HepG2 (cell line): ENCODE measurements around the gene ATF6. TPM values are rescaled to one million over a fixed set of nuclear protein-coding genes. Genes with fewer than 3 reads are reported as not detected.

ENCODE experiments used
- CENPBD1 ChIP-seq: sonication (generic); formaldehyde crosslinking; IDR thresholded peaks from 2 replicates; pipeline ENCODE4 v1.8.0; 2022; ENCODE audit warnings: missing genetic modification reagents, low read depth, mild to moderate bottlenecking, borderline replicate concordance
- E2F2 ChIP-seq: sonication (generic); formaldehyde crosslinking; IDR thresholded peaks from 2 replicates; pipeline ENCODE4 v1.4.0; 2020; ENCODE audit warnings: missing genetic modification reagents, borderline replicate concordance
- GTF2F1 ChIP-seq: fragments of 150-350 bp; IDR thresholded peaks from 2 replicates; pipeline ENCODE4 v1.6.1; 2014; ENCODE audit warnings: low read length
- HMGXB4 ChIP-seq, 2 experiments: sonication (generic) in 1 of 2; formaldehyde crosslinking in 1 of 2; IDR thresholded peaks; 2 replicates each; pipeline versions ENCODE4 v1.4.0 to v1.6.1; 2018 to 2020; ENCODE audit warnings: missing genetic modification reagents in 2 of 2, borderline replicate concordance in 1 of 2, low read depth in 1 of 2, mild to moderate bottlenecking in 1 of 2, missing biosample characterization in 1 of 2
- HNRNPH1 ChIP-seq: fragments of 200-400 bp; formaldehyde crosslinking; optimal IDR thresholded peaks from 2 replicates; pipeline ENCODE3; 2017; ENCODE audit warnings: mild to moderate bottlenecking, low read depth, low read length
- HOXA3 ChIP-seq: sonication (generic); formaldehyde crosslinking; IDR thresholded peaks from 2 replicates; pipeline ENCODE4 v1.5.0; 2020; ENCODE audit warnings: missing genetic modification reagents
- WIZ ChIP-seq: sonication (generic); formaldehyde crosslinking; IDR thresholded peaks from 2 replicates; pipeline ENCODE4 v1.5.1; 2020; ENCODE audit warnings: mild to moderate bottlenecking, missing genetic modification reagents
- ZFYVE20 ChIP-seq: sonication (generic); formaldehyde crosslinking; IDR thresholded peaks from 2 replicates; pipeline ENCODE4 v1.8.0; 2023; ENCODE audit warnings: low read depth, mild to moderate bottlenecking, moderate library complexity, missing genetic modification reagents, borderline replicate concordance
- ZNF180 ChIP-seq: sonication (generic); formaldehyde crosslinking; IDR thresholded peaks from 2 replicates; pipeline ENCODE4 v1.4.0; 2020; ENCODE audit warnings: low read depth, missing genetic modification reagents, borderline replicate concordance
- polyA plus RNA-seq, 8 experiments: library from polyadenylated mRNA; depleted of rRNA in 3 of 8; stranded (reverse) in 7 of 8; unstranded in 1 of 8; fragments of >200 nt; fragmentation: Illumina TruSeq in 4 of 8; extraction: Trizol in 4 of 8; gene quantifications; 2 replicates each; pipeline versions ENCODE4 v1.2.1 to v1.2.3, GENCODE V29; 2011 to 2016; ENCODE audit warnings: low read depth in 4 of 8, missing spikeins in 1 of 8, mixed read lengths in 1 of 8; ENCODE audit not compliant: insufficient read depth in 1 of 8
- total RNA-seq, 5 experiments: library from RNA; depleted of rRNA; stranded (reverse); fragments of >200 nt; fragmentation: Illumina TruSeq; extraction: Trizol; gene quantifications; 2 replicates each; pipeline ENCODE4 v1.2.3, GENCODE V29; 2016; ENCODE audit warnings: low read depth in 1 of 5

Gene ATF6
- total and polyA plus RNA-seq, 2 of the 13 experiments (the other 11 are each of a cell fraction or from before 2014, with no cell fraction given) = 13.2 to 14.5 TPM

GRCh38 chr1:161725908-161726472 is 40.1 kb upstream of the ATF6 start (continued):
- TF ChIP-seq E2F2 = no peak
- TF ChIP-seq ZNF180 (CRISPR knock-in tag) = no peak
- TF ChIP-seq HOXA3 = 0 out of 2 replicates have a peak, but pooled peaks have one; percentile 44
- TF ChIP-seq ZFYVE20 (CRISPR knock-in tag) = no peak
- TF ChIP-seq GTF2F1 = no peak
- TF ChIP-seq HMGXB4 (CRISPR knock-in tag; IDR thresholded peaks at IDR 0.05; ENCODE audit: borderline replicate concordance in 1 of 2, low read depth in 1 of 2) = 0 out of 4 replicates have a peak, but pooled peaks of 1 of the 2 experiments have one; percentile 39
- no peak for TF ChIP-seq CENPBD1 (CRISPR knock-in tag)
- TF ChIP-seq WIZ (CRISPR knock-in tag) = no peak
- TF ChIP-seq HNRNPH1 = no peak
